GM10248 (cell line): Measurements from ENCODE around the gene FGF10.

Experiments
- CTCF ChIA-PET: fragments of 300-600 bp; sonication (Branson Sonifier 250); formaldehyde crosslinking; extraction: SDS; loops from one replicate; lab custom pipeline; 2021; ENCODE audit warnings: antibody characterized with exemption; lab: Yijun Ruan, JAX
- POLR2A ChIA-PET: fragments of 350-650 bp; sonication (Branson Sonifier 250); formaldehyde crosslinking; extraction: SDS; loops from one replicate; lab custom pipeline; 2020; ENCODE audit warnings: antibody characterized with exemption; lab: Yijun Ruan, JAX
- DNase-seq: peaks from one replicate; pipeline ENCODE4 v3.0.0; 2012; ENCODE audit errors: extremely low spot score
- TF ChIP-seq, protein P1 (sequence below): IDR thresholded peaks from 2 replicates; pipeline ENCODE4 v1.5.1; 2012; ENCODE audit warnings: mild to moderate bottlenecking, low read depth; ENCODE audit errors: extremely low read depth, missing control alignments, control extremely low read depth

The FGF10 gene

DNA sequence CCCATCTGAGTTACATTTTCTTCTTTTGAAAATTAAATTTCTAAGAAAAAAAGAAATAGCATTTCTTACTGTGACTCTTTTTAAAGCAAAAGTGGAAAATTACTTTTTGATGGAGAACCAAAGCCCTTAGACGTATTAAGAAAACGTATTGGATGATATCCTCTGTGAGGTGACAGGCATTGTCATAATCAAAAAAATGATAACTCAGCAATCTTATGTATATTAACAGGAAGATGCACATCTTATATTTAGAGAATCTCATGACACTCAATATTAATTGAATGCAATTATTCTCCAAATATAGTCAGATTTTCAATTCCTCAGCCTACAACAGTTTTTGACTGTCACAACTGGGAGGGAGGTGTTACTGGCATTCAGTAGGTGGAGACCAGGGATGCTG, 25.1 kb downstream of the FGF10 start:
- CTCF ChIA-PET: no interaction called here

DNA sequence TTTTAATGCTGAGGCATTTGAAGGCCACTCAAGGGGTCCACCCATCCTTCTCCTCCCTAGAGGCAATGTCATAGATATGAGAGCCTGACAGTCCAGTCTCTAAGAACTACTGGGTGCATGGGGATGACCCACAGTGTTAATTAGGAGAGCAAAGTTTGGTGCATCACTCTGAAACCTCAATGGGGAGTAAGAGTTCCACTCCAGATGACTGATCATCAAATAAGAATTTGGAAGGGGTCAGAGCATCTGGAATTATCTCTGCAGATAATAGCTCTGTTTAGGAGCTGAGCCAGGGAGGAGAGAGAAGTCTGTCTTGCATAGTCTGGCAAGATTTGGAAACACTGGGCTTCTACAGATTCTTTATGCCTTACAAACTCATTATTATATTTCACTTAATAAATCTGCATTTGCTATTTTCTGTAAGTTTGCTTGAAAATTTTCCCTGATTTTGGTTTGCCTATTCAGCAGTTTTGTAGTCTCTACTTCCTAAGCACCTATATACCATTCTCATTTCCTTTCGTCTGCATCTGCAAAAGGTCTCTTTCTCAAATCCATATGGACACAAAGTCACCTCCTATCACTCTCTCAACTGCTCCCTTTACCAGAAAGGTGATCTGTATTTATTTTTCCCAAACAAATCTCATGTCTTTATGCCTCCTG, 27.7 kb downstream of the FGF10 start:
- TF ChIP-seq, protein P1, sequence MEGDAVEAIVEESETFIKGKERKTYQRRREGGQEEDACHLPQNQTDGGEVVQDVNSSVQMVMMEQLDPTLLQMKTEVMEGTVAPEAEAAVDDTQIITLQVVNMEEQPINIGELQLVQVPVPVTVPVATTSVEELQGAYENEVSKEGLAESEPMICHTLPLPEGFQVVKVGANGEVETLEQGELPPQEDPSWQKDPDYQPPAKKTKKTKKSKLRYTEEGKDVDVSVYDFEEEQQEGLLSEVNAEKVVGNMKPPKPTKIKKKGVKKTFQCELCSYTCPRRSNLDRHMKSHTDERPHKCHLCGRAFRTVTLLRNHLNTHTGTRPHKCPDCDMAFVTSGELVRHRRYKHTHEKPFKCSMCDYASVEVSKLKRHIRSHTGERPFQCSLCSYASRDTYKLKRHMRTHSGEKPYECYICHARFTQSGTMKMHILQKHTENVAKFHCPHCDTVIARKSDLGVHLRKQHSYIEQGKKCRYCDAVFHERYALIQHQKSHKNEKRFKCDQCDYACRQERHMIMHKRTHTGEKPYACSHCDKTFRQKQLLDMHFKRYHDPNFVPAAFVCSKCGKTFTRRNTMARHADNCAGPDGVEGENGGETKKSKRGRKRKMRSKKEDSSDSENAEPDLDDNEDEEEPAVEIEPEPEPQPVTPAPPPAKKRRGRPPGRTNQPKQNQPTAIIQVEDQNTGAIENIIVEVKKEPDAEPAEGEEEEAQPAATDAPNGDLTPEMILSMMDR: no peak
- no peak for DNase-seq
- ChIA-PET CTCF (interaction anchor here (2.1 kb wide), 1 partner anchor 30 kb away, joined by 9 read pairs; no protein-coding TSS in a partner anchor), POLR2A (no interaction called here)

More for the DNA sequence above, 25.1 kb downstream of the FGF10 start:
- DNase-seq: no peak
- TF ChIP-seq, protein P1: no peak
- POLR2A ChIA-PET: no interaction called here

DNA sequence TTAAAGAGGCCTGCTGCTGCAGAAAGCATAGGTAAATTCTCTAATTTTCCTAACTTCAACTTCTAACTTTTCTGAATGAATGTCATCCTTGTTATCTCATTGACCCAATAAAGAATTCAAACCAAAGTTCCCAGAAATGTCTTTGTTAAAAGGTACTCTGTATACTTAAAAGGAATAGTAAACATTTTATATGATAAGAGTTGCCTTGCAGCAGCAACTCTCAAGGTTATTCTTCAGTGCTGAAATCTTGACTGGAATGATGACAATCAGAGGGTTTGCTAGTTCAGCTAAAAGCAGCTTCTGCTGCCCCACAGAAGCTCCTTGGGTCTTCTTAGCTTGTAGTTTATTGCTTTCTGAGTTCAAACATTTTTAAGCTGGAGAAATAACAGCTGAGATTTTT, 28.3 kb downstream of the FGF10 start:
- no peak for DNase-seq
- TF ChIP-seq, protein P1: no peak
- POLR2A ChIA-PET: no interaction called here
- CTCF ChIA-PET: interaction anchor here (2.1 kb wide), 1 partner anchor 29 kb away, joined by 9 read pairs; no protein-coding TSS in a partner anchor

DNA sequence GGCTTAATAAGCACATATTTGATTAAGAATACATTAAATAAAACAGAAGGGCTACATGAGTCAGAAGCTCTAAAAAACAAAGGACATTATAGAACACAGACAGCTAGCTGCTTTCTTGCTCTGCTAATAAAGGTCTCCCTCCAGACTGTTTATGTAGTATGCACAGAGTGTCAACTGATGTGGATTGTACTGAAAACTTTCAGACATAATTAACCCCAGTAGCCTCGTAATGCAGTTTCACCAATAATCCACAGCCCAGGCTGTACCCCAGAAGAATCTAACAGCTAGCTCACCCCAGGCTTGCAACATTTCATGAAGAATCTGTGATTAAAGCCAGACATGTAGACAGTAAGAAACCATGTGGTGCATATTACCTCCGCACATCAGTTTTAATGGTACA, 30.8 kb downstream of the FGF10 start:
- POLR2A ChIA-PET: no interaction called here
- CTCF ChIA-PET: interaction anchor here (1.1 kb wide), 1 partner anchor 19 kb away, joined by 3 read pairs; no protein-coding TSS in a partner anchor
- TF ChIP-seq, protein P1: no peak
- no peak for DNase-seq

DNA sequence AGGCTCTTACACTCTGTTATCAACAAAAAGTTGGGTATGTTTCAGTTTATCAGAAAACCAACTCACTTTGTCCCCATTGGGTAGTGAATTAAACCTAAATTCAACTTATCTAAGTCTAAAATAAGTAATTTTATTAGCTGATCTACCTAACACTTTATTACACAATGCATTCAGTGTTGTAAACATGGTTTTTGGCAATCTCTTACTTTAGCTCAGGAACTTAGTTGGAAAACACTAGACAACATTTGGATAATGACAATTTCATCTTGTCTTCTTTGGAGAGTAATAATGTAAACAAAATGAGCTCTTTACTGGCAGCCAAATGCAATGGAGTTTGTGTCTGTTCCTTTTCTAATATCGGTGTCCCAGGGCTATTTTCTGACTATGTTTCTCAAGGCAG, 33.0 kb downstream of the FGF10 start:
- ChIA-PET POLR2A (no interaction called here), CTCF (no interaction called here)
- TF ChIP-seq, protein P1: no peak
- no peak for DNase-seq

DNA sequence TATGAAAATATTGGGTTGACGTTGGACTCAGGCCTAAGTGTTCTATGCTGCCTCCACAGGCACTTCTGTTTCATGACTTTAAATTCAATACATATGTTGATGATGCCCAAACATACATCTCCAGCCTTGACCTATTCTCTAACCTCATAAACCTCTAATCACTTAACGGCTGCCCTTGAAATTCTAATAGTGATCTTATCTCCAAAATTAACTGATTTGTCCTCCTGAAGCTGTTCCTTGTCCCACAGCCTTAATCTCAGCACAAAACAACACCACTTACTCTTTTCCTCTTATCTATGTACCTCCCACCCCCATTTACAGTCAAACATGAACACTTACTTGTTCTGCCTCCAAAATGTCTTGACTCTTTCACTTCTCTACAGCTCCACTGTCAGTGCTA, 43.3 kb downstream of the FGF10 start:
- ChIA-PET POLR2A (no interaction called here), CTCF (interaction anchor here (1.0 to 7.6 kb wide), 3 partner anchors 9 to 14 kb away, joined by 3 to 33 read pairs (median 5); no protein-coding TSS in a partner anchor)
- TF ChIP-seq, protein P1: no peak

DNA sequence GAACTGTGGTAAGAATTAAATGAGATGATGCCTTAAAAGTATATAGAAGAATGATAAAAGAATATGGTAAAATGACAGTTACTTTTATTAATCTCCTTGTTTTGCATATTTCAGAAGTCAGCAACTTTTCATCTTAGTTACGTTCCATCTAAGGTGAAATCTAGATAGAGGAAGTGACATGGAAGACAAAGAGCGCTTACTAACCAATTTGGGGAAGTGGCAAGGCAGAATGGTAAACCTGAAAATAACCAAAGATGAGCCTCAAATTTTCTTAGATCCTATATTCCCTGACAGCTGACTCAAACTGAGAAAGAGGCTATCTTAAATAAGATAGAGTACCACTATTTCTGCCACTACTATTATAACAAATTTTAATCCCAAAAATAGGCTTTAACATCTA, 52.5 kb downstream of the FGF10 start:
- CTCF ChIA-PET: interaction anchor here (1.1 to 2.1 kb wide), 3 partner anchors 10 to 24 kb away, joined by 3 to 4 read pairs (median 4); no protein-coding TSS in a partner anchor
- POLR2A ChIA-PET: no interaction called here
- TF ChIP-seq, protein P1: no peak
- no peak for DNase-seq

More for the DNA sequence above, 43.3 kb downstream of the FGF10 start:
- DNase-seq: no peak
